Omental fat pad (tissue), 4 donors: ENCODE data around the gene COL9A3. TPM values are rescaled to one million over a fixed set of nuclear protein-coding genes. Genes with fewer than 3 reads are reported as not detected.

Experiments used
- ATAC-seq: fragments of 150-250 bp; one replicate; pipeline ENCODE4 v1.9.1; 2016; ENCODE audit warnings: mild to moderate bottlenecking, moderate library complexity; ENCODE audit not compliant: low FRiP score
- DNase-seq: peaks from one replicate; pipeline ENCODE4 v3.0.0-alpha.2; 2019; ENCODE audit warnings: low spot score
- total RNA-seq, 4 donors: library from RNA; depleted of rRNA; stranded (reverse); fragments of >200 nt; gene quantifications; one replicate each; pipeline ENCODE4 v1.1.0, GENCODE V29; 2016
- TF ChIP-seq, protein P1 (sequence below), 3 donors: fragments of 450-650 bp; IDR thresholded peaks; one replicate each; pipeline ENCODE4 v1.5.1; 2016 to 2017; ENCODE audit warnings: antibody characterized with exemption in 3 of 3, mild to moderate bottlenecking in 3 of 3, moderate library complexity in 2 of 3

The COL9A3 gene
- total RNA-seq, 4 donors from 2014 or later: 2.3 to 6.3 (median 3.6) TPM

DNA sequence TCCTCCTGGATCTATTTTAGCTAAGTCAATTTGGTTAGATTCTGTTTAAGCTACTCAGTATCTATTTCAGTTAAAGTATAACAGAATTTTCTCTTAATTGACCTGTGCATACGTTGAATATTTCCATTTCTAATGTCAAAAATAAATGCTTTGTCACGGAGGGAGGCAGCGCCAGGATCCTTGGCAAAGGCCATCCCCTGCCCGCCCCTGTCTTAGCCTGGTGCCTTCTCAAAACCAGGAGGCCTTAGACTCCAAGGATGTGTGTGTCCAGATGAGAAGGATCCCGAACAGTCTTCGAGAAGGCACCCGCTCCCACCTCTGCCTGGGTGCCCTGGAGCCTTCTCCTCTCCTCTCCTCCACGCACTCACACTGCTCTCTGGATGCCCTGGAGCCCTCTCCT is 22.4 kb downstream of the COL9A3 start:
- DNase-seq: no peak
- no peak for ATAC-seq
- TF ChIP-seq, protein P1, sequence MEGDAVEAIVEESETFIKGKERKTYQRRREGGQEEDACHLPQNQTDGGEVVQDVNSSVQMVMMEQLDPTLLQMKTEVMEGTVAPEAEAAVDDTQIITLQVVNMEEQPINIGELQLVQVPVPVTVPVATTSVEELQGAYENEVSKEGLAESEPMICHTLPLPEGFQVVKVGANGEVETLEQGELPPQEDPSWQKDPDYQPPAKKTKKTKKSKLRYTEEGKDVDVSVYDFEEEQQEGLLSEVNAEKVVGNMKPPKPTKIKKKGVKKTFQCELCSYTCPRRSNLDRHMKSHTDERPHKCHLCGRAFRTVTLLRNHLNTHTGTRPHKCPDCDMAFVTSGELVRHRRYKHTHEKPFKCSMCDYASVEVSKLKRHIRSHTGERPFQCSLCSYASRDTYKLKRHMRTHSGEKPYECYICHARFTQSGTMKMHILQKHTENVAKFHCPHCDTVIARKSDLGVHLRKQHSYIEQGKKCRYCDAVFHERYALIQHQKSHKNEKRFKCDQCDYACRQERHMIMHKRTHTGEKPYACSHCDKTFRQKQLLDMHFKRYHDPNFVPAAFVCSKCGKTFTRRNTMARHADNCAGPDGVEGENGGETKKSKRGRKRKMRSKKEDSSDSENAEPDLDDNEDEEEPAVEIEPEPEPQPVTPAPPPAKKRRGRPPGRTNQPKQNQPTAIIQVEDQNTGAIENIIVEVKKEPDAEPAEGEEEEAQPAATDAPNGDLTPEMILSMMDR (IDR thresholded peaks at IDR 0.05): no peak

DNA sequence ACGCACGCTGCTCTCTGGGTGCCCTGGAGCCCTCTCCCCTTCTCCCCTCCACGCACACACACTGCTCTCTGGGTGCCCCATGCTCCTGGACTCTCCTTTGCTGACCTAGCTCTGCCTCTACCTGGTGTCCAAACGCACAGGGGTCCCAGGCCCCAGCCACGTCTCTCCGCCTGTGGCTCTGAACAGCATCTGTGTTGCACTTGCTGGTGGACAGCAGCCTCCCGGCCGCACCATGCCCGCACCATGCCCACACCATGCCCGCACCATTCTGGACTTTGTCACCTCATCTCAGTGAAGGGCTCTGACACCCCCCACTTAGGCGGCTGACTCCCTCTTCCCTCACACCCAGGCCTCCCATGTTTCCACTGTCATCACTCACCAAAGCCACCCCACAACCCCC is 23.0 kb downstream of the COL9A3 start:
- DNase-seq (no peak), ATAC-seq (no peak)
- TF ChIP-seq, protein P1 (IDR thresholded peaks at IDR 0.05): no peak

DNA sequence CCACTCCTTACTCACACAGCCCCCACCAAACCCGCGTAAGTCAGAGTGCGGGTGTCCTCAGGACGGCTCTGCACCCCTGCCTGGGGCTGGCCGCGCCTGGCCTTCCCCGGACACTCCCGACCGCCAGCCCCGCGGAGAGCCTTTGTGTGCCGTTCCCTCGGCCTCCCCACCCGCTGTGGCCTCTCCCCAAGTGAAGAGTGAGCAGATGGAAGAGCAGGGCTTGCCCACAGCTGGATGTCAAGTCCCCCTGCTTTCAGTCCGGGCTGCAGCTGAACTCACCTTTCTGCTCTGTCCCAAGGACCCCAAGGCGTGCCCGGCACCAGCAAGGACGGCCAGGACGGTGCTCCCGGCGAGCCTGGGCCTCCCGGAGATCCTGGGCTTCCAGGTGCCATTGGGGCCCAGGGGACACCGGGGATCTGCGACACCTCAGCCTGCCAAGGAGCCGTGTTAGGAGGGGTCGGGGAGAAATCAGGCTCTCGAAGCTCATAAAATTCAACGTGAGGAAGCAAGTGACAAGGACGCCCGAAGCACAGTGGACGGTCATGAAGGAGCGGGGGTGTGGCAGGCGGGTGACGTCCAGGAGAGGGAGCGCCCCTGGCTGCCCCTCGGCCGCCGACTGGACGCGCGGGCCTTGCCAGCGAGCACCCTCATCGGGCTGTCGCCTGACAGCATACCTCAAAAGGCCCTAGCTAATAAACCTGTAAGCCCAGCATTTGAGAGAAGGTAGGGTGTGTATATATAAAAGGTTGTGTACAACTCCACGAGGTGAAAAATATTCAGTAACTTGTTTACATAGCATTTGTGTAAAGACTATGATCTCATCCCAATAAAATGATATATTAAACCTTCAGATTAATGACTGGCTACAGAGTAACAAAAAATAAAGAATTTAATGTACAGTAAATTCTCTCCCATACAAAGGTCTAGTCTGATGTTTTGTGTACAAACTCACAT is 23.7 kb downstream of the COL9A3 start:
- ATAC-seq (no peak), DNase-seq (no peak)
- TF ChIP-seq, protein P1 (IDR thresholded peaks at IDR 0.05): no peak

DNA sequence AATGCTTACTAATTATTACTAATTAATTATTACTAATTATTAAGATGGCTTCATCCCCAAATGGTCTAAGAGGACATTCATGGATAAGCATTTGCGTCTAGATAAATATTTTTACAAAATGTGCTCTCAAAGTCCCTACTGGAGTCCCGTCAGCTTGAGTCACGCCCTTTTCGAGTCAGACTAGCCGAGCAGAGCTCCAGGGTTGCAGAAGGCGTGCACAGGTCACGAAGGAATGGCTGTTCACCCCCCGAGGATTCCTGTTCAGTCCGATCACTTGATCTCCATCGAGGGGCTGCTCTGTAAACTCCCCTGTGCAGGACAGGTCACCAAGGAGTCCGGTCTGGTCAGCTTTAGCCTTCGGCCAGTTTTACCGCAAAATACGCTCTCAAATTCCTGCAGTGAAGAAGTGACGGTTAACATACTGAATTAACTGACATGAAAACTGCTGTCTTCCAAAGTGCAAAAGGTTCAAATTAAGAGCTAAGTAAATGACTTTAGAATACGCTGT is 24.9 kb downstream of the COL9A3 start:
- ATAC-seq (no peak), DNase-seq (no peak)
- TF ChIP-seq, protein P1 (IDR thresholded peaks at IDR 0.05): no peak

DNA sequence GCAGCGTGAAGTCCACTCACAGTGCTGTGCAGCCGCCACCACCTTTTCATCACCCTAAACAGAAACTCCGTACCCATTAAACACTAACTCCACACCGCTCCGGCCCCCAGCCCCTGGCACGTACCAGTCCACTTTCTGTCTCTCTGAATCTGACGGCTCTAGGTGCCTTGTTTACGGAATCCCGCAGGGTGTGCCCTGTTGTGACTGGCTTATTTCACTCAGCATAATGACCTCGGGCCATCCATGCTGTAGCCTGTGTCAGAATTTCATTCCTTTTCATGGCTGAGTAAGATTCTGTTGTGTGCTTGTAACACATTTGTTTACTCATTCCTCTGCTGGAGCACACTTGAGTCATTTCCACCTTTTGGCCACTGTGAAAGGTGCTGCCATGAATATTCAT is 26.8 kb downstream of the COL9A3 start:
- ATAC-seq: no peak
- TF ChIP-seq, protein P1 (IDR thresholded peaks at IDR 0.05): no peak
- no peak for DNase-seq

DNA sequence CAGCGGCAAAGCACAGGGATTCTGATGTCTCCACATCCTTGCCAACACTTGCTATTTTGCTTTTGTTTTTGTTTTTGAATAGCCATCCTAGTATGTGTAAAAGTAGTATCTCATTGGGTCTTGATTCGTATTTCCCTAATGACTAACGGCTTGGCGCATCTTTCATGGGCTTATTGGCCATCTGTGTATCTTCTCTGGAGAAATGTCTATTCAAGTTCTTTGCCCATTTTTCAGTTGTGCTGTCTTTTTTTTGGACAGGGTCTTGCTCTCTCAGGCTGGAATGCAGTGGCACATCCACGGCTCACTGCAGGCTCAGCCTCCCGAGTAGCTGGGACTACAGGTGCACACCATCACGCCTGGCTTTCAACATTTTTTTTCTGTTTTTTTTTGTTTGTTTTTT is 27.3 kb downstream of the COL9A3 start:
- TF ChIP-seq, protein P1 (IDR thresholded peaks at IDR 0.05): no peak
- DNase-seq (no peak), ATAC-seq (no peak)
